Measurements from ENCODE around the gene GAN. TPM values are rescaled to one million over a fixed set of nuclear protein-coding genes. Genes with fewer than 3 reads are reported as not detected.

The GAN gene
- total and polyA plus RNA-seq, 9 donors: 1.8 to 7.2 (median 2.3) TPM

DNA sequence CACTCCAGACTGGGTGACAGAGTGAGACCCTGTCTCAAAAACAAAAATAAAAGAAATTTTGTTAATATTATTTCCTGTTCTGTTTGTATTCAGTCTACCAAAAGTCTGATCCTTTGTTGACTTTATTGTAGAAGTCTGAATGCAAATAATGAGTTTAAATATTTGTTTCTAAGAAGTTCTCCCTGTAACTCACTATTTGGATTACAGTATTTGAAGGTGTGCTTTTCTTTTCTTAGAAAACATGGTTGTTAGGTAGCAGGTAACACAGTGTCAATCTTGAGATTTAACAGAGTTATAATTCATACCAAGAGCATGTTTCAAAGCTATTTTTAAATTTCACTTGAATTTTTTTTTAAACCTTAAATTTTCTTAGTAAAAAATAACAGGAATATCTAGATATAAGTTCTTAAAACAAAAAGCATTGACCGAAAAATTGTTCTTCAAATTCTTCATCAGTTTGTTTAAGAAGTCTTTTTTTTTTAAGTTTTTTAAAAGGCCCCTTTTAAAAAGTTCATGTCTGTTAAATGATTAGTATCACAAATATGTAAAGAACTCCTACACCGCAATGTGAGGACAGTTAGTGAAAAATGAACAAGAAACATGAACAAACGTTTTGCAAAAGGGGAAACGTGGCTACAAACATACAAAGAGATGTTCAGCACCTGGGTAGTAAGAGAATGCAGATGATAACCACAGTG is 35.0 kb downstream of the GAN start:
- no peak overlapping the region for H3K27ac ChIP-seq (ENCODE audit: low read length)
- peaks cover 33% of the 10 kb centered on the region for H3K9me3 ChIP-seq (replicated peaks; ENCODE audit: control insufficient read depth, low read depth, low read length)
- no peaks in the 10 kb centered on the region for H3K27me3 ChIP-seq (ENCODE audit: control insufficient read depth, insufficient read depth, low read length)
- WGBS (ENCODE audit: insufficient coverage): no CpG with 5 or more reads among the region's 4 CpGs
- H3K36me3 ChIP-seq (ENCODE audit: control insufficient read depth, insufficient read depth, low read length): peaks cover 7% of the 10 kb centered on the region
- no peak overlapping the region for H3K4me3 ChIP-seq (ENCODE audit: low read length)
- no peaks in the 10 kb centered on the region for H3K4me1 ChIP-seq (ENCODE audit: control insufficient read depth, insufficient read depth, low read length)
- no peak for DNase-seq

DNA sequence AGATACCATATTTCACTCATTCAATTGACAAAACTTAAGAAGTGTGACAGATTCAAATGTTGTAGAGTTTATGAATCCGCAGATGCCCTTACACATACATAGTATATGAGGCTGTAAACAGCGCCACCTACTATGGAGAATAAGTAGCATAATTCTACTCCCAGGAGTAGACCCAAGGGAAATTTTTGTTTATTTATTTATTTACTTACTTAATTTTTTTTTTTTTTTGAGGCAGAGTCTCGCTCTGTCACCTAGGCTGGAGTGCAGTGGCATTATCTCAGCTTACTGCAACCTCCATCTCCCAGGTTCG is 35.5 kb downstream of the GAN start:
- WGBS (ENCODE audit: insufficient coverage): no CpG with 5 or more reads among the region's 4 CpGs
- H3K4me1 ChIP-seq (ENCODE audit: control insufficient read depth, insufficient read depth, low read length): no peaks in the 10 kb centered on the region
- peaks cover 11% of the 10 kb centered on the region for H3K36me3 ChIP-seq (ENCODE audit: control insufficient read depth, insufficient read depth, low read length)
- DNase-seq: no peak
- no peak overlapping the region for H3K4me3 ChIP-seq (ENCODE audit: low read length)
- H3K9me3 ChIP-seq (replicated peaks; ENCODE audit: control insufficient read depth, low read depth, low read length): peaks cover 31% of the 10 kb centered on the region
- no peak overlapping the region for H3K27ac ChIP-seq (ENCODE audit: low read length)
- no peaks in the 10 kb centered on the region for H3K27me3 ChIP-seq (ENCODE audit: control insufficient read depth, insufficient read depth, low read length)

DNA sequence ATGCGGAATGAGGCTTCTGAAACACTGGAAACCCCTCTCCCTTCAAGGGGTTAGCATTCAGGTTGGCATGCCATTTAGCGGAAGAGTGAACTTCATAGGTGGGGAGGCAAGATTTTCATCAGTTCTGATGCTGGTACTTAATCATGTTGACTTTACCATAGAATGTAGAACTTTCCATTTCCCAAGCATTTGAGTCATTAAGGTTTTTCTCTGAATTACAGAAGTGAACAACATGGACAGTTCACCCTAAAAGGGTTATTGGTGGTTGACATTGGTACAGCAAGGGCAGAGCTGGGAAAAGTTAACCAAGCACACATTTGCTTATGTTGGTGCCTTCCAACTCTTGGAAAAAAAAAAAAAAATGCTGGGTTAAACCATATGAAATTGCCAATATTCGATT is 39.1 kb downstream of the GAN start:
- Histone ChIP-seq H3K9me3 (replicated peaks; ENCODE audit: control insufficient read depth, low read depth, low read length) (no peaks in the 10 kb centered on the region), H3K27me3 (ENCODE audit: control insufficient read depth, insufficient read depth, low read length) (no peaks in the 10 kb centered on the region), H3K36me3 (ENCODE audit: control insufficient read depth, insufficient read depth, low read length) (peaks cover 15% of the 10 kb centered on the region), H3K4me3 (ENCODE audit: low read length) (no peak overlapping the region), H3K27ac (ENCODE audit: low read length) (no peak overlapping the region), H3K4me1 (ENCODE audit: control insufficient read depth, insufficient read depth, low read length) (no peaks in the 10 kb centered on the region)
- WGBS (ENCODE audit: insufficient coverage): no CpG with 5 or more reads among the region's 3 CpGs
- no peak for DNase-seq

DNA sequence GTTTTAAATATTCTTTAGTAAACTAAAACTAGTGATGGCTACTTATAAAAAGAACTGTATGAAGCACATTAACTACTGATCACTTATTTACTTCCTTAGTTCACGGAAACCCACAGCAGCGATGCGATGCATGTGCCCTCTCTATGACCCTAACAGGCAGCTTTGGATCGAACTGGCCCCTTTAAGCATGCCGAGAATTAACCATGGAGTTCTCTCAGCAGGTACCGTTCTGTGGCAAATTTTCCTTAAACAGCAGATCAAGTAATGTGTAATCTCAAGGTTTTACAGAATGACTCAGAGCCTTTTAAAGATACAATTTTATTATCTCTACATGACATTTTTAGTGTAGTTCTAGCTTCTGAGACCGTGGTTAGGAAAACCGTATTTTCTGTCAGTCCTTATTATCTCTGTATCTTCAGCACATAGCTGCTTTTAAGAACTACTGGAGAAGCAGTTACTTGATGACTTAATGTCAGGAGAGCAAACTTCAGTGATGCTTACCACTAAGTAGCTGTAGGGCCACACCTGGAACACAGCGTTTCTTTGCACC is 43.0 kb downstream of the GAN start:
- DNase-seq: no peak
- Histone ChIP-seq H3K36me3 (ENCODE audit: control insufficient read depth, insufficient read depth, low read length) (peaks cover 17% of the 10 kb centered on the region), H3K4me1 (ENCODE audit: control insufficient read depth, insufficient read depth, low read length) (no peaks in the 10 kb centered on the region), H3K27me3 (ENCODE audit: control insufficient read depth, insufficient read depth, low read length) (no peaks in the 10 kb centered on the region), H3K9me3 (replicated peaks; ENCODE audit: control insufficient read depth, low read depth, low read length) (no peaks in the 10 kb centered on the region), H3K27ac (ENCODE audit: low read length) (no peak overlapping the region), H3K4me3 (ENCODE audit: low read length) (no peak overlapping the region)
- WGBS (ENCODE audit: insufficient coverage): 98% methylated on average over 5 of the region's 9 CpGs

DNA sequence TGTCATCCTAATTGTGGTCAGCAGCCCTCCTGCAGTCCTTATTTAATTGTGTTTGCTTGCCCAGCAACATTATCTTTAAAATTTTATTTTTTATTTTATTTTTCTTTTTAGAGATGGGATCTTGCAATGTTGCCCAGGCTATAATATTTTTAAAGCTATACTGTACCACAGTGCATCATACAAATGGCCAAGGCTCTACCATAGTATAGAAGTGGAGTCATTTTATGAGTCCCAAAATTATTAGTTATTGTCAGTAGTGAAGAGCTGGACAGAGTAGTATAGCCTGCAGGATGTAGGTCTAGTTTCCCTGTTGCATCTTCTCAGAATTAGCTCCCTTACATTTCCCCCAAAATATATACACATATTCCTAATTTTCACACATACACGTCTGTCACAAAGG is 44.1 kb downstream of the GAN start:
- no peak for DNase-seq
- Histone ChIP-seq H3K36me3 (ENCODE audit: control insufficient read depth, insufficient read depth, low read length) (peaks cover 25% of the 10 kb centered on the region), H3K27me3 (ENCODE audit: control insufficient read depth, insufficient read depth, low read length) (no peaks in the 10 kb centered on the region), H3K27ac (ENCODE audit: low read length) (no peak overlapping the region), H3K4me3 (ENCODE audit: low read length) (no peak overlapping the region), H3K9me3 (replicated peaks; ENCODE audit: control insufficient read depth, low read depth, low read length) (no peaks in the 10 kb centered on the region), H3K4me1 (ENCODE audit: control insufficient read depth, insufficient read depth, low read length) (no peaks in the 10 kb centered on the region)
- WGBS (ENCODE audit: insufficient coverage): no CpG with 5 or more reads among the region's 1 CpG

DNA sequence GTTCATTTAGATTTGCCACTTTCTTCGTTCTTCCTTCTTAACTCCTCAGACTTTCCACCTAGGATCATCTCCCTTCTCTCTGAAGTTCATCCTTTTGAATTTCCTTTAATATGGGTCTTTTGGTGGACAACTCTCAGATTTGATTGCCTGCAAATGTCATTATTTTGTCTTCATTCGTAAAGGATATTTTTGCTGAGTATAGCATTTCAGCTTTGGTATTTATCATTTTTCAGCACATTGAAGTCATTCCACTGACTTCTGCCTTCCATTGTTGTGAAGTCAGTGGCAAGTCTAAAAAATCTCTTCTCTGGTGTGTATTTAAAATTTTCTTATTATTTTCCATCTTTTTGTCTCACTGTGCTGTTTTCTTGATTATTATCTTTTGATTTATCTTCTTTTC is 45.4 kb downstream of the GAN start:
- Histone ChIP-seq H3K27ac (ENCODE audit: low read length) (no peak overlapping the region), H3K9me3 (replicated peaks; ENCODE audit: control insufficient read depth, low read depth, low read length) (no peaks in the 10 kb centered on the region), H3K4me3 (ENCODE audit: low read length) (no peak overlapping the region), H3K4me1 (ENCODE audit: control insufficient read depth, insufficient read depth, low read length) (no peaks in the 10 kb centered on the region), H3K27me3 (ENCODE audit: control insufficient read depth, insufficient read depth, low read length) (no peaks in the 10 kb centered on the region), H3K36me3 (ENCODE audit: control insufficient read depth, insufficient read depth, low read length) (peaks cover 29% of the 10 kb centered on the region)
- WGBS (ENCODE audit: insufficient coverage): no CpG with 5 or more reads among the region's 2 CpGs
- no peak for DNase-seq

DNA sequence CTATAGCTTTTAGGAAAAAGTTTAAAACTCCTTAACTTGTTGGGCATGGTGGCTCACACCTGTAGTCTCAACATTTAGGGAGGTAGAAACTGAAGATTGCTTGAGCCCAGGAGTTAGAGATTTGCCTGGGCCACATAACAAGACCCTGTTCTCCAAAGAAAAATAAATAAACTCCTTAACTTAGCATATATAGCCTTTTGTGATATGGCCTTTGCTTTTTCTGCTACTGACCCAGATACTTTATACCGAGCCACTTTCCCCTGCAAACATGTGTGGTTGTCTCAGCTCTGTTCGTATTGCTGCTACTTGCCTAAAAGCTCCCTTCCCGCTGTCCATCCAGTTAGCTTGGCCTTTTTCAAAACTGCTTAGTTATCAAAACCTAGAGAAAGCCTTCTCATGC is 51.0 kb downstream of the GAN start:
- DNase-seq: no peak
- H3K4me1 ChIP-seq (ENCODE audit: control insufficient read depth, insufficient read depth, low read length): peaks cover 2% of the 10 kb centered on the region
- WGBS (ENCODE audit: insufficient coverage): 81% methylated on average over 3 of the region's 3 CpGs
- no peaks in the 10 kb centered on the region for H3K27me3 ChIP-seq (ENCODE audit: control insufficient read depth, insufficient read depth, low read length)
- peaks cover 44% of the 10 kb centered on the region for H3K36me3 ChIP-seq (ENCODE audit: control insufficient read depth, insufficient read depth, low read length)
- H3K27ac ChIP-seq (ENCODE audit: low read length): no peak overlapping the region
- no peak overlapping the region for H3K4me3 ChIP-seq (ENCODE audit: low read length)
- no peaks in the 10 kb centered on the region for H3K9me3 ChIP-seq (replicated peaks; ENCODE audit: control insufficient read depth, low read depth, low read length)

DNA sequence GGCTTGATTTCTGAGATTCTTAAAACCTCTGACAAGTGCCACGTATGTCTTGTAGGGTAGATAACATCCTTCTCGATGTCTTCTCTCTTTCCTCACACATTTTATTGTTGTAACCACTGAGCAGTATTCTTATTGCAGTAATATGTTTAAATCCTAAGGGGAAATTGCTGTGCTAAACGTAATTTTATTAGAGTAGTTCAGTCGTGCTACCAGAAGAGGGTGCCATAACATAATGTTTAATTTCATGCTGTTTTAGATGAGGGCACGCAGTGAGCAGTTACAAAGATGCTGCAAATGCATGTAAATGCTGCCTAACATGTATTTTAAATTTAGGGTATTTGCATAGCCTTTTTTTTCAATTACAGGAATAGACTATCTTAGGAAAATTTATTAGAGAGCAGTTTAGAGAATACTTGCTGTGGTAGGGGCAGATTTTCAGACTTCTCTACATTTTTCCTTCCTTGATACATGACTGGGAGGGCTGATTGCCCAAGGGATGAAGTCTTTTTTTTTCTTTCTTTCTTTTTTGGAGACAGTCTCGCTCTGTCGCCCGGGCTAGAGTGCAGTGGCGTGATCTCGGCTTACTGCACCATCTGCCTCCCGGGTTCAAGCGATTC is 51.7 kb downstream of the GAN start:
- Histone ChIP-seq H3K4me3 (ENCODE audit: low read length) (no peak overlapping the region), H3K27ac (ENCODE audit: low read length) (no peak overlapping the region), H3K27me3 (ENCODE audit: control insufficient read depth, insufficient read depth, low read length) (no peaks in the 10 kb centered on the region), H3K36me3 (ENCODE audit: control insufficient read depth, insufficient read depth, low read length) (peaks cover 48% of the 10 kb centered on the region), H3K9me3 (replicated peaks; ENCODE audit: control insufficient read depth, low read depth, low read length) (no peaks in the 10 kb centered on the region), H3K4me1 (ENCODE audit: control insufficient read depth, insufficient read depth, low read length) (peaks cover 2% of the 10 kb centered on the region)
- 69% methylated on average over 7 of the region's 12 CpGs for WGBS (ENCODE audit: insufficient coverage)
- peak; percentile 70 for DNase-seq

DNA sequence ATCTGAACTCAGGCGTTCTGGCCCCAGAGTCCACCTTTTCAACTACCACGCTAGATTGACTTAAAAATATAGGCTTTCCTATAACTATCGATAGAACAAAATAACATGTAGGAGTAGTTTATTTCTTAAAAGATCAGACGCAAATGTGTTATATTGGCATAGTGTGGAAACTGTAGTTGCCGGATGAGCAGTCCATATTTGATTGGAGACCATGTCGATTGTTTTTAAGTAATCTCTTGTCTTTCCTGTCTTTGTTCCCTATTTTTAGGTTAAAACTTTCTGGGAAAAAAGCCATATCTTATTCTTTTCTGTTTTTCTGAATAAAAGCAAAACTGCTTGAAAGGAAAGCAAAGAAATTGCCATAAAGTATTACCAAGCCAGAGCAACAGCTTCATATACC is 53.1 kb downstream of the GAN start:
- H3K27me3 ChIP-seq (ENCODE audit: control insufficient read depth, insufficient read depth, low read length): no peaks in the 10 kb centered on the region
- H3K4me1 ChIP-seq (ENCODE audit: control insufficient read depth, insufficient read depth, low read length): peaks cover 2% of the 10 kb centered on the region
- no peak for DNase-seq
- peaks cover 40% of the 10 kb centered on the region for H3K36me3 ChIP-seq (ENCODE audit: control insufficient read depth, insufficient read depth, low read length)
- no peaks in the 10 kb centered on the region for H3K9me3 ChIP-seq (replicated peaks; ENCODE audit: control insufficient read depth, low read depth, low read length)
- WGBS (ENCODE audit: insufficient coverage): no CpG with 5 or more reads among the region's 6 CpGs
- H3K27ac ChIP-seq (ENCODE audit: low read length): peak overlapping the region; percentile 49
- H3K4me3 ChIP-seq (ENCODE audit: low read length): no peak overlapping the region

DNA sequence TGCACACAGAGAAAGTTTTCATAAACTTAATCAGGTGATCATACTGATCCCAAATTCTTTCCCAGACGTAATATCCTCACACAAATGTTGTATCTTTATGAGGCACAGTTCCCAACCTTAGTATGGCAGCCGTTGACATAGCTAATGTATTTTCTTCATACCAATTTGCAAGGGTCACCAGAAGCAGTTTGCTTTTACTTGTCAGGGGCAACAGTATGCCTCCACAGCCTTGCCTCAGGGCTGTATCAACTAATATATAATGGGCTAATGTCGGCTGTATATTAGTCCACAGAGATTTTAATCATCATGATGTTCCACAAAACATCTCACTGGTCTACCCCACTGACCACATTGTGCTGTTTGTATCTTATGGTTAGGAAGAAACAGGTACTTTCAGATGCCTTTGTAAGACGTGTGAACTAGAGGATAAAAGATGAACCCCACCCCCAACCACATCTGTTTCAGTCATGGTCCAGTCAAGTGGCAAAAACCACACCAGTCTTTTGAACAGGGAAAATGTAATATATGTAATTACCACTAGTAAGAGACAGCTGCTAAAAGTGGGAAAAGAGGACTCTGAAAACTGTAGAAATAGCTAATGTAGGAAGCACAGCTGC is 55.2 kb downstream of the GAN start:
- H3K4me1 ChIP-seq (ENCODE audit: control insufficient read depth, insufficient read depth, low read length): peaks cover 2% of the 10 kb centered on the region
- H3K9me3 ChIP-seq (replicated peaks; ENCODE audit: control insufficient read depth, low read depth, low read length): no peaks in the 10 kb centered on the region
- no peaks in the 10 kb centered on the region for H3K27me3 ChIP-seq (ENCODE audit: control insufficient read depth, insufficient read depth, low read length)
- no peak for DNase-seq
- WGBS (ENCODE audit: insufficient coverage): 100% methylated on average over 2 of the region's 4 CpGs
- no peak overlapping the region for H3K27ac ChIP-seq (ENCODE audit: low read length)
- H3K4me3 ChIP-seq (ENCODE audit: low read length): no peak overlapping the region
- H3K36me3 ChIP-seq (ENCODE audit: control insufficient read depth, insufficient read depth, low read length): peaks cover 26% of the 10 kb centered on the region

Data from muscle of leg (tissue), 11 donors.